HG03135 (cell line): ENCODE results near the gene KRT23.

Experiments
- ATAC-seq: cut with Tn5 transposase; IDR thresholded peaks from one replicate; pipeline ENCODE4 v1.9.1; 2021; ENCODE audit warnings: mild to moderate bottlenecking, moderate library complexity; ENCODE audit not compliant: unreplicated experiment

Gene KRT23

GRCh38 chr17:40937384-40937819 is at the start of gene KRT23:
KRT23 (minus strand) TSS chr17:40937646; CDS start chr17:40936603, 1,043 bp downstream.
- ATAC-seq = no peak

- ATAC-seq = no peak
Measured at GRCh38 chr17:40986920-40987319, 49.5 kb upstream of the KRT23 start.

DNA sequence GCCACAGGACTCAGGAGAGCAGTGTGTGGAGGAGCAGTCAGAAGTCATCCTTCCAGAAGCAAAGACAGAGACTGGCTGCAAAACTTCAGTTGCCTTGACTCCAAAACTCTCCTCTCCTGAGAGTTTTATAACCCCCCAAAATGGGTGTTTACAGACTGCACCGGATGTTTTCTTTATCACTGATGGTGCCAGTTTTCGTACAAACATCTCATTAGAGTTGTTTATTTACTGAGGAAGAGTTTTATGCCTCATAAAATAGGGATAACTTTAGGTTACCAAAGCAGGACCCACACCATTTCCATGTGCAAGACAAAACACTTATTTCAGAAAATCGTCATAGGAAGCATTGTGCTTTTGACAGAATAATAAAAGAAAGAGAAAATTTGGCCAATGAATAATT is 46.8 kb upstream of the KRT23 start, which contains the start of gene KRT40:
TSS of gene KRT40 (minus strand) at position 101 of the 400 bp plus-strand sequence. CDS start at position 48, 53 bp downstream.
- ATAC-seq = no peak

- no peak for ATAC-seq
Measured at GRCh38 chr17:40981115-40981514, 43.7 kb upstream of the KRT23 start.

- ATAC-seq = no peak
Measured at GRCh38 chr17:40980596-40980995, 43.1 kb upstream of the KRT23 start.

DNA sequence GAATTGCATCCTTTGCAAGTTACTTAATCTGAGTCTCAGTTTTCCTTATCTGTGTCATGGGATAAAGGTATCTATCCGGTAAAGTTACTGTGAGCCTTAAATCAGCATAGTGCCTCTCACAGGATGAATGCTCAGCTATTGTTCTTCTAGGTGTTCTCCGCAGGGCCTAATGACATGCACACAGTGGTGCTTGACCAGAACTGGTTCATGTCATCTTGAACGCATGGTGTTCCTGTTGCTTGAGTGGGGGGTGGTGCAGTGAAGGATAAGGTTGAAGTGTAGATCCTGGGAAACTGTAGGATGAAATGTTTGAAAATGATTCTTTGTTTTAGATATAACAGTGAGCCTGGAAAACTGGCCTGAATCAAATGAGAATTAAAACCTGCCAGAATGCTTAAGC is 42.7 kb upstream of the KRT23 start:
- ATAC-seq = no peak

DNA sequence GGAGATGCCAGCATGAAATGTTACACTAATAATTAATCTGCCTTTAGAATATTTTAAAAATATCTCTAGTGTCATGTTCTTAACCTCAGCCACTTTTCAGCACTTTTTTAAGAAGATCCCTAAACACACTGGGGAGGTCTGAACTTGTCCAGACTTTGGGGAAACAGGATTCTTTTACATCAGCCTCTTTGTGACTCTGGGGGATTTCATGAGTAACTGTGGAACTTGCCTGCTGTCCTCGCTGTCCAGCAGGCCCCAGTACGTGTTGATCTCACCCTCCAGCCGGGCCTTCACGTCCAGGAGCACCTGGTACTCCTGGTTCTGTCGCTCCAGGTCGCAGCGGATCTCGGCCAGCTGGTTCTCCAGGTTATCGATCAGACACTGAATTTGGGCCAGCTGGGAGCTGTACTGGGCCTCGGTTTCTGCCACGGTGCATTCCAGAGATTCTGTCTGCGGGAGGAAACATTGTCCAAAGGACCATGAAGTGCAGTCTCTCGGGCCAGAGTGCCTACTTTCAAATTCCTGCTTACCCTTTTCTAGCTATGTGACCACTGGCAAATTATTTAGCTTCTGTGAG is 41.2 kb upstream of the KRT23 start:
- ATAC-seq = no peak

DNA sequence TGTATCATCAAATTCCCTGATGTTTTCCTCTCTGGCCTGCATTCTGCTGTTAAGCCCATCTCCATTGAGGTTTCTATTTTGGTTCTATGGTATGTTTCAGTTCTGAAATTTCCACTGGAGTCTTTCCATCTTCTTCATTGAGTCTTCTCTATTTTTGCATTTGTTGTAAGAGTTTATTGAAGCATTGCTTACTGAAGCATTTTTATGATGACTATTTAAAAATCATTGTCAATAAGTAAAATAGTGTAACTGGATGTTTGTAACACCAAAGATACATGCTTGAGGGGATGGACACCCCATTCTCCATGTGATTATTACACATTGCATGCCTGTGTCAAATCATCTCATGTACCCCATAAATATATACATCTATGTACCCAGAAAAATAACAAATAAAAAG is 38.1 kb upstream of the KRT23 start:
- ATAC-seq = no peak

GRCh38 chr17:40974366-40974765 is 36.9 kb upstream of the KRT23 start:
- no peak for ATAC-seq

DNA sequence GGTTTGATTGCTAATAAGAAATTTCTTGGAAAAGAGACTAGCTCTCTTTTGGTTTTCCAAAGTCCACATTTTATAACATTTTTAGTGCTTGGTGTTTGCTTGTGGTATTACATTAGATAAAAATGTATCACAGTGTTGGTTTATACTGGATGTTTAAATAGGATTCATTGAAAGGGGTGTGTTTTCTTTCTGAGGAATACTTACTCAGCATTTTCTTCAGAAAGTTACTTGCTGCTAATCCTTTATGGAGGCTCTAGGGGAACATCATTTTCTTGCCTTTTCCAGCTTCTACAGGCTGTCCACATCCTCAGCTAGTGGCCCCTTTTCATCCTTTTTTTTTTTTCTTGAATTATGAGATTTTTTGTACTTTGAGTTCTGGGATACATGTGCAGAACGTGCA is 30.1 kb upstream of the KRT23 start:
- ATAC-seq = no peak

GRCh38 chr17:40966848-40967247 is 29.4 kb upstream of the KRT23 start, which contains the start of gene KRT39:
KRT39 (minus strand) TSS chr17:40966948; CDS start chr17:40966856, 92 bp downstream.
- no peak for ATAC-seq

GRCh38 chr17:40963838-40964237 is 26.4 kb upstream of the KRT23 start:
- no peak for ATAC-seq

DNA sequence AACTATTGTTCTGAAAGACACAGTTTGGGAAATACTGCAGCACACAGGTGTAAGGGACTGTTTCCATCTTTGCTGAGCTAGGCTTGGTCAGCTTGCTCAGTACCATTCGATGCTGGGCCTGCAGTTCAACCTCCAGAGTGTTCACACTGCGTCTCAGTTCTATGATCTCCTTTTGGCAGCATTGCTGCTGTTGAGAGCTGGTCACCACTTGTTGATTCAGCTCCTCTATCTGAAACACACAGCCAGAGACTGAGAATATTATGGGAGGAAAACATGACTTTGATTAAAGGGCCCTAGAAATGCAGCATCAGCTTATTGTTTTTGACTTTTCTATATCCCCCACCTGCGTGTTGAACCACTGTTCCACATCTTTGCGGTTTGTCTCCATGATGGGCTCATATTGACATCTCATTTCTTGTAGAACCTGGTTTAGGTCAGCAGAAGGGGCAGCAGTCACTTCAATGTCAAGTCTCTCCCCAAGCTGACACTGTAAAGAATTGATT is 24.7 kb upstream of the KRT23 start:
- ATAC-seq = no peak

- ATAC-seq = no peak
Measured at GRCh38 chr17:40961591-40961990, 24.1 kb upstream of the KRT23 start.

- ATAC-seq = no peak
Measured at GRCh38 chr17:40960144-40960543, 22.7 kb upstream of the KRT23 start.

DNA sequence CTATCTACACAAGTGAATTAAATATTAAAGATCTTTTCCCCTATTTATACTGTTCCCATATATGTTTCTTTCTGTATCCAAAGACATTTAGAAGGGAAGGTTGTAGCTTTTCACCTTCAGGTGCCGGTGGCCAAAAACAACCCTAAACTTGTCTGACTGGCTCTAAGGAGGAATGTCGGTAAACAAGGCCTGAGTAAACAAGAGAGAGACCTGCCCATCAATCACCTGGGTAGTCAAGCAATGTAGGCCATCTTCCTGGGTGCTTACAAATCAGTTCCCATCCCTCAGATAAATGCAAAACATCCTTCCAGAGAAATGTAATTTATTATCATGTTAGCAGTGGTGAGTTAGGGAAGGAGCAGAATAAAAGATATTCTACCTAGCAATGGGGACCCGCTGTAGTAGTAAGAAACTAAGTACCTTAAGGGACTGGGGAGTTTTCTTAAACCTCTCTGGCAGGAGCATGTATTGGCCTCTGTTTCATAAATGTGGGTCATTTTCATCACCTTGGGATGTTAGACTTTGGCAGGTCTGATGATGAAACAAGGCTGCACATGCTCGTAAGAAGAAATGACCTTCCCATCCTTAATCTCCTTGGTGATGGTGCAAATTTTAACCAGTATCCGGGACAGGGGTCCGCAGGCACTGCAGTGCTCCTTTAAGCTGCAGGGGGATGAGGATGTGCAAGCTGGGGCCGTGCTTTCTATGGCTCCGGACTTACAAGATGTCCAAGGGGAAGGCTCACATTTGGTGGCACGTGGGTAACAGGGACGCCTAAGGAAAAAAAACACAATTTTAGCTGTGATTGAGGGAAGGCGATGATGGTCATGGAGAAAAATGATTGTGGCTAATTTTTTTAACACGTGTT is 20.9 kb upstream of the KRT23 start:
- no peak for ATAC-seq

GRCh38 chr17:40956401-40957254 is 19.2 kb upstream of the KRT23 start:
- no peak for ATAC-seq

GRCh38 chr17:40953881-40954280 is 16.4 kb upstream of the KRT23 start:
- ATAC-seq = no peak

DNA sequence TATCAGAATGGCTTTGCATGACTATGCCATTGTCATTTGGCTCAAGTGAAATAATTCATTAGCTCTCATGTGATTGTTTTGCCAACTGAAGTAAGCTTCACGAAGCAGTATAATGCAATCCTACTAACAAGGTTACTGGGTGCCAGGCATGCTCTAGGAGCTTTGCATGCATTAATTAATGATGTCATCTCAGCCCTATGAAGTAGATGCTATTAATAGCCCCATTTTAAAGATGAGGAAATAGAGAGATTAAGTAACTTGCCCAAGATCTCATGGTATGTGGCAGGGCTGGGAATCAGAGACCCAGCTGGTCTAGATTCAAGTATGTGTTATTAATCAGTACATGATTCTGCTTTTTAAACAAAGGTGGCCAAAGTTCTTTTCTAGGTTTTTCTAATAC is 15.2 kb upstream of the KRT23 start:
- no peak for ATAC-seq

DNA sequence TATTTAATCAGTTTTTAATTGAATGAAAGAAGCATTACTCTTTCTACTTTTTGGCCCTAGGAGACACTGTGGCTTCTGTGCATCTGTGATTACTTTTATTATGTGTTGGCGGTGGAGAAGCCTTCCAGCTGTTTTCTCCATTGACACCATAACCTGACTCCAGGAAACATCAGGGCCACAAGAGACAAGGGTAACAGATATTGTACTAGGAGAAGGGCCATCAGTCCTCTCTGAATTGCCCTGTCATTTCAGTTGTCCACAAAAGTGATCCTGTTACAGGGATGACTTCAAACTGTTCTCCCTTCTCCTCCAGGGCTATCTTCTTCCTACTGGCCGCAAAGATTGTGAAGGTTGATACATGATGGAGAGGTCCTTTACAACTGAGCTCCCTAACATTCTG is 14.7 kb upstream of the KRT23 start:
- no peak for ATAC-seq

DNA sequence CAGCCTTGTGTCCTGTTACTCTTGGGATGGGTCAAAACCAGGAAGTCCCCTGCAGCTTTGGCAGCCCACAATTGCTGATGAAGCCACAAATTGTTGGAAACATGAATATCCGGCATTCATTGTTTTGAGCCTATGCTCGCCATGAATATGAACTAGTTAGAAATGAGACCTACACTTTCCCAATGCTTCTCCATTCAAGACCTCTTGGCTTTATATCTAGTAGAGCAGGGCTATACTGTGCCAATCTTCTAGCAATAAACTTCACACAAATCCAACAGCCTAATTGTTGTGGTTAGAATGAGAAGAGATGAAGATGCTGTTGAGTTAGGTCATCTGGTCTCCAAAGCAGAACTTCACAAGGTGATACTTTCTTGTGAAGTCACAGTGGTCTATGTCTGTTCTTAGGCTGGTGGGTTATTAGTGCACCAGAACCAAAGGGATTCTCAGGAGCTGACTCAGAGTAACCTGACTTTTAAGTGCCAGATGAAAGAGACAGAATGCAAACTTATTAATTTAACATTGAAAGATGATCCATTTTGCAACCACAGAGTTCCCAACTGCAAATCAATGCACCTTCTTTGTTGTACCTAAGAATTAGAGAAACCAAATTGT is 13.7 kb upstream of the KRT23 start:
- no peak for ATAC-seq
